A673 (cell line): ENCODE data around the gene MAPKAP1. TPM values are rescaled to one million over a fixed set of nuclear protein-coding genes. Genes with fewer than 3 reads are reported as not detected.

Experiments
- BruUV-seq: library from RNA; stranded (reverse); fragments of 400-500 nt; replicated peaks from 2 replicates; lab custom pipeline; 2021; lab: Mats Ljungman, UMichigan
- CTCF ChIA-PET: fragments of 300-600 bp; sonication (Branson Sonifier 250); formaldehyde crosslinking; loops from one replicate; lab custom pipeline; 2022; ENCODE audit warnings: antibody characterized with exemption; lab: Charles Lee
- POLR2A ChIA-PET: fragments of 300-600 bp; sonication (Branson Sonifier 250); formaldehyde crosslinking; loops from one replicate; lab custom pipeline; 2022; ENCODE audit warnings: antibody characterized with exemption; ENCODE audit not compliant: low non-redundant PET; lab: Charles Lee
- DNase-seq: peaks from one replicate; pipeline ENCODE4 v3.0.0-alpha.2; 2015; ENCODE audit warnings: low spot score
- H3K27ac ChIP-seq: fragments of 200-600 bp; sonication (generic); 2 replicates; pipeline ENCODE4 v1.5.1; 2016; ENCODE audit warnings: mixed run types, low read depth, mild to moderate bottlenecking, mixed read lengths, antibody characterized with exemption, low read length; ENCODE audit not compliant: poor library complexity, severe bottlenecking
- H3K27me3 ChIP-seq: fragments of 200-600 bp; sonication (generic); replicated peaks from 2 replicates; pipeline ENCODE4 v1.6.1; 2017; ENCODE audit warnings: mixed run types, low read depth, mild to moderate bottlenecking, mixed read lengths, antibody characterized with exemption, low read length; ENCODE audit not compliant: insufficient read depth, poor library complexity
- H3K36me3 ChIP-seq: fragments of 200-600 bp; sonication (generic); 2 replicates; pipeline ENCODE4 v1.6.1; 2016; ENCODE audit warnings: mixed run types, mild to moderate bottlenecking, mixed read lengths, antibody characterized with exemption, low read length; ENCODE audit not compliant: insufficient read depth, poor library complexity, severe bottlenecking
- H3K4me1 ChIP-seq: fragments of 200-600 bp; sonication (generic); 2 replicates; pipeline ENCODE4 v1.6.1; 2017; ENCODE audit warnings: mixed run types, mild to moderate bottlenecking, mixed read lengths, antibody characterized with exemption, low read length; ENCODE audit not compliant: insufficient read depth, poor library complexity, severe bottlenecking
- H3K4me3 ChIP-seq: fragments of 200-600 bp; sonication (generic); 2 replicates; pipeline ENCODE4 v1.5.1; 2016; ENCODE audit warnings: low read depth, mixed run types, mild to moderate bottlenecking, mixed read lengths, low read length; ENCODE audit not compliant: poor library complexity, severe bottlenecking
- H3K9me3 ChIP-seq: fragments of 200-600 bp; sonication (generic); 2 replicates; pipeline ENCODE4 v1.6.1; 2016; ENCODE audit warnings: mixed run types, low read depth, mild to moderate bottlenecking, mixed read lengths, antibody characterized with exemption, low read length; ENCODE audit not compliant: poor library complexity, severe bottlenecking
- EZH2 ChIP-seq: fragments of 200-600 bp; sonication (generic); IDR thresholded peaks from 2 replicates; pipeline ENCODE4 v1.6.1; 2017; ENCODE audit warnings: borderline replicate concordance, low read depth, mild to moderate bottlenecking, mixed read lengths, antibody characterized with exemption, low read length; ENCODE audit not compliant: poor library complexity, severe bottlenecking
- intact Hi-C: fragments of 100-400 bp; cut with micrococcal nuclease; formaldehyde crosslinking; loops from one replicate; pipeline ENCODE4 v1.10.0; 2022; ENCODE audit not compliant: unreplicated experiment
- total RNA-seq: library from RNA; stranded (reverse); gene quantifications from 2 replicates; pipeline ENCODE4 v1.2.3, GENCODE V29; 2021
- TF ChIP-seq, protein P1 (sequence below): fragments of 300-800, 200-600 bp; sonication (generic); conservative IDR thresholded peaks from 2 replicates; pipeline ENCODE4 v1.5.1; 2017; ENCODE audit warnings: low read depth, mild to moderate bottlenecking, antibody characterized with exemption, low read length, moderate library complexity, mixed read lengths

The MAPKAP1 gene
- total RNA-seq, 1 experiment from 2014 or later: 98.7 TPM

- H3K27ac ChIP-seq: no peak overlapping the region
- H3K9me3 ChIP-seq: no peaks in the 10 kb centered on the region
- TF ChIP-seq, protein P1, sequence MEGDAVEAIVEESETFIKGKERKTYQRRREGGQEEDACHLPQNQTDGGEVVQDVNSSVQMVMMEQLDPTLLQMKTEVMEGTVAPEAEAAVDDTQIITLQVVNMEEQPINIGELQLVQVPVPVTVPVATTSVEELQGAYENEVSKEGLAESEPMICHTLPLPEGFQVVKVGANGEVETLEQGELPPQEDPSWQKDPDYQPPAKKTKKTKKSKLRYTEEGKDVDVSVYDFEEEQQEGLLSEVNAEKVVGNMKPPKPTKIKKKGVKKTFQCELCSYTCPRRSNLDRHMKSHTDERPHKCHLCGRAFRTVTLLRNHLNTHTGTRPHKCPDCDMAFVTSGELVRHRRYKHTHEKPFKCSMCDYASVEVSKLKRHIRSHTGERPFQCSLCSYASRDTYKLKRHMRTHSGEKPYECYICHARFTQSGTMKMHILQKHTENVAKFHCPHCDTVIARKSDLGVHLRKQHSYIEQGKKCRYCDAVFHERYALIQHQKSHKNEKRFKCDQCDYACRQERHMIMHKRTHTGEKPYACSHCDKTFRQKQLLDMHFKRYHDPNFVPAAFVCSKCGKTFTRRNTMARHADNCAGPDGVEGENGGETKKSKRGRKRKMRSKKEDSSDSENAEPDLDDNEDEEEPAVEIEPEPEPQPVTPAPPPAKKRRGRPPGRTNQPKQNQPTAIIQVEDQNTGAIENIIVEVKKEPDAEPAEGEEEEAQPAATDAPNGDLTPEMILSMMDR: no peak
- no peak for TF ChIP-seq EZH2
- no TSS peak for BruUV-seq
- H3K36me3 ChIP-seq: no peaks in the 10 kb centered on the region
- intact Hi-C loops: no loop called here
- CTCF ChIA-PET: no interaction called here
- no peak for DNase-seq
- H3K4me3 ChIP-seq: no peak overlapping the region
- H3K27me3 ChIP-seq: no peaks in the 10 kb centered on the region
- POLR2A ChIA-PET: no interaction called here
- peaks cover 23% of the 10 kb centered on the region for H3K4me1 ChIP-seq
Measured at GRCh38 chr9:125538092-125538473, 168.9 kb downstream of the MAPKAP1 start.

GRCh38 chr9:125537442-125538091 is 169.4 kb downstream of the MAPKAP1 start:
- Histone ChIP-seq H3K36me3 (no peaks in the 10 kb centered on the region), H3K27me3 (no peaks in the 10 kb centered on the region), H3K9me3 (no peaks in the 10 kb centered on the region), H3K4me1 (peaks cover 22% of the 10 kb centered on the region), H3K27ac (no peak overlapping the region), H3K4me3 (no peak overlapping the region)
- TF ChIP-seq, protein P1: no peak
- no peak for TF ChIP-seq EZH2
- POLR2A ChIA-PET: no interaction called here
- intact Hi-C loops: no loop called here
- CTCF ChIA-PET: no interaction called here
- no TSS peak for BruUV-seq
- DNase-seq: no peak

DNA sequence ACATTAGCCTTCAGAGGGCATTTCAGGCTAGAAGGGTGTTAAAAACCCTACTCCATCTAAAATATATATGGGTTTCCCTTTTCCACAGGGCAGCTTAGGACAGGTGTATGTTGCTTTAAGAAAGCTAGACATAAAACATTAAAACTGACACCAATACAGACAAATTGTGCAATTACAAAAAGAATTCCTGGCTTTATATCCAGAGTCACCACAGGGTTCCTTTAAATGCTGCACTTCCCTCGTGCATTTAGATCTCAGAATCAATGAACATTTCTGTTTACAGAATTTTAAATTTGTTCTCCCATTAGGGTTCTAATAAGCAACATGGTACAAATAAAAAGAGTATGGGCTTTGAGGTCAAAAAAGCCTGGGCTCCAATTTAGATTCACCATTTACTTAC is 170.2 kb downstream of the MAPKAP1 start:
- Histone ChIP-seq H3K27me3 (no peaks in the 10 kb centered on the region), H3K9me3 (no peaks in the 10 kb centered on the region), H3K4me3 (no peak overlapping the region), H3K36me3 (no peaks in the 10 kb centered on the region), H3K27ac (no peak overlapping the region), H3K4me1 (peaks cover 14% of the 10 kb centered on the region)
- intact Hi-C loops: no loop called here
- DNase-seq: peak; percentile 39
- no TSS peak for BruUV-seq
- ChIA-PET POLR2A (no interaction called here), CTCF (no interaction called here)
- TF ChIP-seq, protein P1: no peak
